ENCODE results near the gene HS3ST5.
"Not testable (repeated sequence)": the region's sequence is repeated elsewhere in the genome, so short reads cannot be mapped to it uniquely, and the experiment has no call there.

Gene HS3ST5

GRCh38 chr6:114154812-114155211, 188.0 kb downstream of the HS3ST5 start:
- no peak for FAIRE-seq
- TF ChIP-seq SPI1 (IDR thresholded peaks at IDR 0.05; ENCODE audit: low read depth, low read length), result no peak
- no peak for TF ChIP-seq TAF1 (IDR thresholded peaks at IDR 0.05; ENCODE audit: low read depth, low read length)
- no peak for TF ChIP-seq POLR2A (IDR thresholded peaks at IDR 0.05; ENCODE audit: low read depth, low read length)
- no peak for TF ChIP-seq POLR2AphosphoS5 (IDR thresholded peaks at IDR 0.05; ENCODE audit: low read depth, low read length)
- no peak for TF ChIP-seq POU2F2 (IDR thresholded peaks at IDR 0.05; ENCODE audit: low read depth, low read length)
- no peak for TF ChIP-seq PAX5 (IDR thresholded peaks at IDR 0.05; ENCODE audit: insufficient read depth, low read length, severe bottlenecking)
- no peak for DNase-seq (ENCODE audit: insufficient read length, low spot score)

- DNase-seq (ENCODE audit: insufficient read length, low spot score) (no peak), FAIRE-seq (no peak)
- no peak for TF ChIP-seq SPI1 (IDR thresholded peaks at IDR 0.05; ENCODE audit: low read depth, low read length)
- TF ChIP-seq POLR2AphosphoS5 (IDR thresholded peaks at IDR 0.05; ENCODE audit: low read depth, low read length), result no peak
- TF ChIP-seq POU2F2 (IDR thresholded peaks at IDR 0.05; ENCODE audit: low read depth, low read length), result no peak
- TF ChIP-seq POLR2A (IDR thresholded peaks at IDR 0.05; ENCODE audit: low read depth, low read length), result no peak
- TF ChIP-seq PAX5 (IDR thresholded peaks at IDR 0.05; ENCODE audit: insufficient read depth, low read length, severe bottlenecking), result no peak
- no peak for TF ChIP-seq TAF1 (IDR thresholded peaks at IDR 0.05; ENCODE audit: low read depth, low read length)
Observed at GRCh38 chr6:114153448-114153847, 189.4 kb downstream of the HS3ST5 start.

DNA sequence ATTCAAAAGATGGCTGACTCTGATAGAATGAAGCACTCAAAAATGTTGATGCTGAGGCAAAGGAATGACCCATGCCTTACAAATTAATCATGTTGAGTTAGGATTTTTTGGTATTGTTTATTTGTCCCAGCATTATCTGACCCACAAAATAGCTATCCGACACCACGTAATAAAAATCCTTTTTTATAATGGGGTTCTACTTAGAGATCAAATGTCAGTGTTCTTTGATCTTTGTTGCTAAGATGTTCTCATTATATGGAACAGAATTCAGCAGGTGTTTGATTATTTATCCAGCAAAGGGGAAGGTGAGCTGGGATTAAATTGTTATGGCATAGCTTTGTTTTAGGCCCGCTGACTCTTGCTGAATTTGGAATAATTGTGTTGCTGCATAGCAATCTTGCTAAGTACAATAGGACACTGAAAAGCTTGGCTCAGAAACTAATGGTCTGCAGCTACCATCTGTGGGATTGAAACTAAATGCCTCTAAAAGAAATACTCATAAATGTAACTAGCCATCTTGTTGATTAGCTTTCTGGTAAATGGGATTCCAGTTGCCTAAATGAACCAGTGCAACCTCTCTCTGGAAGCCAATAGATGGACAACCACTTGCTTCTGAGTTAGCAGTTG, 191.6 kb downstream of the HS3ST5 start:
- no peak for DNase-seq (ENCODE audit: insufficient read length, low spot score)
- TF ChIP-seq POU2F2 (IDR thresholded peaks at IDR 0.05; ENCODE audit: low read depth, low read length), result no peak
- TF ChIP-seq TAF1 (IDR thresholded peaks at IDR 0.05; ENCODE audit: low read depth, low read length), result no peak
- TF ChIP-seq POLR2A (IDR thresholded peaks at IDR 0.05; ENCODE audit: low read depth, low read length), result no peak
- TF ChIP-seq SPI1 (IDR thresholded peaks at IDR 0.05; ENCODE audit: low read depth, low read length), result no peak
- TF ChIP-seq PAX5 (IDR thresholded peaks at IDR 0.05; ENCODE audit: insufficient read depth, low read length, severe bottlenecking), result no peak
- TF ChIP-seq POLR2AphosphoS5 (IDR thresholded peaks at IDR 0.05; ENCODE audit: low read depth, low read length), result no peak
- FAIRE-seq, result no peak

- FAIRE-seq; DNase-seq (ENCODE audit: insufficient read length, low spot score): not testable (repeated sequence)
Observed at GRCh38 chr6:114149182-114149581, 193.6 kb downstream of the HS3ST5 start.

DNA sequence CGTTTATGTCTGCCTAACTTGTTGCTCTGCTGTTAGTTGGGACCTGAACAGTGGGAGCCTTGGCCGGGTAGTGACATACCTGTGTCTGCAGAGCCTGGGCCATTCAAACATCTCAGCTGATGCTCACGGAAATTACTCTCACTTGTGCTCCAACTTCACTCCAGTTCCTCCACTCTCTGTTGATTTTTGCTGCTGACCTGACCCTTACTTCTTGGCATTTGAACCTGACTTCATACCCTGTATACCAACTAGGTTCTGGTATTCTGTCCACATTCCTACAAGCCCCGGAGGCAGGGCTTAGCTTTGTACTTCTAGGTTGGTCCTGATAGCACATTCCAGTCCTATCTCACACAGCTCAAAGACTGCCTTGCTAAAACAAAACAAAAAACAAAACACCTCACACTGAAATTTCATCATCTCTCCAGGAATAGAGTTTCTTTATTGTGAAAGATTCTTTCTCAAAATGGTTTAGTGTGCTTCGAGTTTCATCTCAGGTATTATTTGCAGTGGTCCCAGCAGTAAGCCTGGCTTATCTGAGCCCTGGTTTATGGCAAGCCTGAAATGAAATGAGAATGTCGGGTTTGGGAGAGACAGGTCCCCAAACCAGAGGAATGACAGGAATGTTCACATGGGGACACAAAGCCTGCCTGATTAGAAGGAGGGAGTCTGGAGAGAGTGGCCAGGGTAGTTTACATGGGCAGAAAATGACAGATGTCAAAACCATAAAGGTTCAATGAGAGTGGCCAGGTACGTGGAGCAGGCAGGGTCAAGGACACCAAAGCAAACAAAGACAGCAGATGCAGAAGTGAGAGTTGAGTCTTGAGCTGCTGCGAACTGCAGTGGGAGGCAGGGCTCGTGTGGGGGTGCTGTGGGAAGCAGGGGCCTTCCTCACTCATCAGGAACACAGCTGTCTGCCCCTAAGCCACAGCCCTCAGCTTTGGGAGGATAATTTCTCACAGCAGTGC, 197.7 kb downstream of the HS3ST5 start:
- TF ChIP-seq POU2F2 (IDR thresholded peaks at IDR 0.05; ENCODE audit: low read depth, low read length), result no peak
- no peak for TF ChIP-seq POLR2AphosphoS5 (IDR thresholded peaks at IDR 0.05; ENCODE audit: low read depth, low read length)
- FAIRE-seq (no peak), DNase-seq (ENCODE audit: insufficient read length, low spot score) (no peak)

GRCh38 chr6:114142258-114142657, 200.6 kb downstream of the HS3ST5 start:
- TF ChIP-seq SPI1 (IDR thresholded peaks at IDR 0.05; ENCODE audit: low read depth, low read length) (no peak), POU2F2 (IDR thresholded peaks at IDR 0.05; ENCODE audit: low read depth, low read length) (no peak), PAX5 (IDR thresholded peaks at IDR 0.05; ENCODE audit: insufficient read depth, low read length, severe bottlenecking) (no peak), POLR2AphosphoS5 (IDR thresholded peaks at IDR 0.05; ENCODE audit: low read depth, low read length) (no peak), POLR2A (IDR thresholded peaks at IDR 0.05; ENCODE audit: low read depth, low read length) (no peak), TAF1 (IDR thresholded peaks at IDR 0.05; ENCODE audit: low read depth, low read length) (no peak)
- no peak for FAIRE-seq
- DNase-seq (ENCODE audit: insufficient read length, low spot score), result no peak

- FAIRE-seq, result no peak
- TF ChIP-seq POU2F2 (IDR thresholded peaks at IDR 0.05; ENCODE audit: low read depth, low read length), result no peak
- TF ChIP-seq TAF1 (IDR thresholded peaks at IDR 0.05; ENCODE audit: low read depth, low read length), result no peak
- TF ChIP-seq POLR2AphosphoS5 (IDR thresholded peaks at IDR 0.05; ENCODE audit: low read depth, low read length), result no peak
- no peak for TF ChIP-seq PAX5 (IDR thresholded peaks at IDR 0.05; ENCODE audit: insufficient read depth, low read length, severe bottlenecking)
- TF ChIP-seq SPI1 (IDR thresholded peaks at IDR 0.05; ENCODE audit: low read depth, low read length), result no peak
- TF ChIP-seq POLR2A (IDR thresholded peaks at IDR 0.05; ENCODE audit: low read depth, low read length), result no peak
- DNase-seq (ENCODE audit: insufficient read length, low spot score), result no peak
Observed at GRCh38 chr6:114140416-114140815, 202.4 kb downstream of the HS3ST5 start.

- DNase-seq (ENCODE audit: insufficient read length, low spot score) (no peak), FAIRE-seq (no peak)
- TF ChIP-seq POU2F2 (IDR thresholded peaks at IDR 0.05; ENCODE audit: low read depth, low read length) (no peak), PAX5 (IDR thresholded peaks at IDR 0.05; ENCODE audit: insufficient read depth, low read length, severe bottlenecking) (no peak)
Observed at GRCh38 chr6:114138577-114139248, 204.1 kb downstream of the HS3ST5 start.

GRCh38 chr6:114135363-114135971, 207.4 kb downstream of the HS3ST5 start:
- DNase-seq (ENCODE audit: insufficient read length, low spot score), result no peak
- FAIRE-seq, result no peak
- TF ChIP-seq POU2F2 (IDR thresholded peaks at IDR 0.05; ENCODE audit: low read depth, low read length), result no peak
- TF ChIP-seq TAF1 (IDR thresholded peaks at IDR 0.05; ENCODE audit: low read depth, low read length), result no peak
- no peak for TF ChIP-seq SPI1 (IDR thresholded peaks at IDR 0.05; ENCODE audit: low read depth, low read length)
- TF ChIP-seq PAX5 (IDR thresholded peaks at IDR 0.05; ENCODE audit: insufficient read depth, low read length, severe bottlenecking), result no peak
- TF ChIP-seq POLR2AphosphoS5 (IDR thresholded peaks at IDR 0.05; ENCODE audit: low read depth, low read length), result no peak
- TF ChIP-seq POLR2A (IDR thresholded peaks at IDR 0.05; ENCODE audit: low read depth, low read length), result no peak
